Neuronal stem cell (in vitro differentiated cells): ENCODE measurements around the gene RBMY1F.
"Not testable (repeated sequence)": the region's sequence is repeated elsewhere in the genome, so short reads cannot be mapped to it uniquely, and the experiment has no call there.

ENCODE experiments used
- DNase-seq: peaks from one replicate; pipeline ENCODE4 v3.0.0-alpha.2; 2013; ENCODE audit warnings: low spot score
- H2AFZ ChIP-seq: one replicate; pipeline ENCODE4 v1.6.1; 2013; ENCODE audit warnings: mild to moderate bottlenecking, low read length, inconsistent platforms
- H2AK5ac ChIP-seq: 2 replicates; pipeline ENCODE4 v1.6.1; 2013; ENCODE audit warnings: low read depth, mild to moderate bottlenecking, inconsistent platforms, low read length, moderate library complexity, mixed read lengths
- H2BK120ac ChIP-seq: 2 replicates; pipeline ENCODE4 v1.6.1; 2013; ENCODE audit warnings: low read depth, mild to moderate bottlenecking, inconsistent platforms, low read length, moderate library complexity, mixed read lengths
- H2BK12ac ChIP-seq: one replicate; pipeline ENCODE4 v1.6.1; 2013; ENCODE audit warnings: low read length, inconsistent platforms
- H2BK15ac ChIP-seq: 2 replicates; pipeline ENCODE4 v1.6.1; 2013; ENCODE audit warnings: mild to moderate bottlenecking, low read length, inconsistent platforms, mixed read lengths
- H2BK5ac ChIP-seq: one replicate; pipeline ENCODE4 v1.6.1; 2013; ENCODE audit warnings: inconsistent platforms, mild to moderate bottlenecking, low read length, moderate library complexity
- H3K14ac ChIP-seq: one replicate; pipeline ENCODE4 v1.6.1; 2013; ENCODE audit warnings: low read length, inconsistent platforms
- H3K18ac ChIP-seq: 2 replicates; pipeline ENCODE4 v1.6.1; 2013; ENCODE audit warnings: low read length, inconsistent platforms
- H3K23ac ChIP-seq: 2 replicates; pipeline ENCODE4 v1.6.1; 2013; ENCODE audit warnings: low read depth, mild to moderate bottlenecking, mixed read lengths, low read length, inconsistent platforms; ENCODE audit not compliant: poor library complexity
- H3K27ac ChIP-seq: replicated peaks from 3 replicates; pipeline ENCODE4 v1.5.1; 2013; ENCODE audit warnings: low read length, inconsistent platforms
- H3K27me3 ChIP-seq, 3 experiments: 2 replicates each; pipeline ENCODE4 v1.6.1; 2013; ENCODE audit warnings: low read length in 3 of 3, mild to moderate bottlenecking in 2 of 3, inconsistent platforms in 1 of 3, low read depth in 1 of 3, mixed read lengths in 1 of 3, moderate library complexity in 1 of 3; ENCODE audit not compliant: control insufficient read depth in 3 of 3, insufficient read depth in 3 of 3
- H3K36me3 ChIP-seq, 2 donors: replicated peaks in 1 of 2; 2 replicates each; pipeline ENCODE4 v1.6.1; 2013; ENCODE audit warnings: low read length in 2 of 2; ENCODE audit not compliant: control insufficient read depth in 2 of 2, insufficient read depth in 2 of 2
- H3K4ac ChIP-seq: 2 replicates; pipeline ENCODE4 v1.6.1; 2013; ENCODE audit warnings: inconsistent platforms, mild to moderate bottlenecking, low read length, moderate library complexity
- H3K4me1 ChIP-seq, 2 donors: 1 replicate in 1 of 2; 2 replicates in 1 of 2; pipeline ENCODE4 v1.6.1; 2013; ENCODE audit warnings: low read length in 2 of 2, low read depth in 1 of 2; ENCODE audit not compliant: control insufficient read depth in 2 of 2, insufficient read depth in 1 of 2
- H3K4me2 ChIP-seq: one replicate; pipeline ENCODE4 v1.6.1; 2013; ENCODE audit warnings: mild to moderate bottlenecking, low read length, inconsistent platforms; ENCODE audit not compliant: insufficient read depth, poor library complexity, severe bottlenecking
- H3K4me3 ChIP-seq, 2 donors: 2 replicates each; pipeline ENCODE4 v1.5.1; 2013; ENCODE audit warnings: low read length in 2 of 2, mild to moderate bottlenecking in 2 of 2, inconsistent platforms in 1 of 2, moderate library complexity in 1 of 2
- H3K79me1 ChIP-seq: one replicate; pipeline ENCODE4 v1.6.1; 2013; ENCODE audit warnings: low read depth, mild to moderate bottlenecking, inconsistent platforms, low read length, moderate library complexity
- H3K9ac ChIP-seq: one replicate; pipeline ENCODE4 v1.6.1; 2013; ENCODE audit warnings: mild to moderate bottlenecking, low read depth, low read length, inconsistent platforms; ENCODE audit not compliant: poor library complexity
- H3K9me3 ChIP-seq, 2 donors: replicated peaks in 1 of 2; 2 replicates each; pipeline versions ENCODE3 to v1.6.1; 2013; ENCODE audit warnings: low read length in 2 of 2, mild to moderate bottlenecking in 2 of 2, inconsistent platforms in 1 of 2, low read depth in 1 of 2, mixed read lengths in 1 of 2, moderate library complexity in 1 of 2; ENCODE audit not compliant: control insufficient read depth in 2 of 2, insufficient read depth in 1 of 2
- H4K8ac ChIP-seq: one replicate; pipeline ENCODE4 v1.6.1; 2013; ENCODE audit warnings: low read depth, mild to moderate bottlenecking, inconsistent platforms, low read length, moderate library complexity
- H4K91ac ChIP-seq: one replicate; pipeline ENCODE4 v1.6.1; 2013; ENCODE audit warnings: low read length, low read depth, mild to moderate bottlenecking, inconsistent platforms; ENCODE audit not compliant: poor library complexity
- WGBS, 2 donors: extraction: QIAGEN DNeasy Blood & Tissue Kit; methylation state at CpG; one replicate each; pipeline ENCODE4 v1.1.7; 2013; ENCODE audit warnings: missing lambda C conversion rate in 2 of 2, mixed read lengths in 1 of 2; ENCODE audit not compliant: insufficient read length in 2 of 2, insufficient replicate concordance in 1 of 2; ENCODE audit errors: extremely low coverage in 2 of 2; 5-methylcytosine and 5-hydroxymethylcytosine counted together

Gene RBMY1F

DNA sequence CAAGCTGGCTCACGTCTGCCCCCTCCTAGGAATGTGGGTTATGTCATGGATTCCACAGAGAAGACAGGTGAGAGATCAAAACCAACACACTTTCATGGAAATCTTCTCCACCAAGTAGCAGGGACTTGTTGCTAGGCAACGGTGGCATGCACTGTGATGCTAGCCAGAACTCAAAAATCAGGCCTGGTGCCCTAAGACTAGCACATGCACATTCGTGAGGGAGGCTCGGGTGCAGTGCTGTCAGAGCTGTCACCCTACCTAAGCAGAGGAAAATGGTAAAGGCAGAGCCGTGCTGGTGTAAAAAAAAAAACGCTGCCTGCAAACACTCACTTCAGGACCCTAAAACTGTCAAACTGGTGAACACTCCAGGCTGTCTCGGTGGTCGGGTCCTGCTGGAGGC is 52.2 kb downstream of the RBMY1F start:
- H2BK12ac ChIP-seq, H3K14ac ChIP-seq, H3K36me3 ChIP-seq, H4K91ac ChIP-seq, H4K8ac ChIP-seq, H3K9me3 ChIP-seq, H2AFZ ChIP-seq, H3K27ac ChIP-seq, H3K79me1 ChIP-seq, H3K9ac ChIP-seq, H3K27me3 ChIP-seq, H3K18ac ChIP-seq, H2BK120ac ChIP-seq, H3K4ac ChIP-seq, H3K4me1 ChIP-seq, H3K23ac ChIP-seq, H3K4me2 ChIP-seq, H2AK5ac ChIP-seq, H3K4me3 ChIP-seq, H2BK5ac ChIP-seq, H2BK15ac ChIP-seq, DNase-seq: not testable (repeated sequence)
- no CpG with 5 or more reads among the region's 8 CpGs for WGBS, 2 donors
